Mucosa of descending colon (tissue), 3 donors: ENCODE data around the gene BEST2. TPM values are rescaled to one million over a fixed set of nuclear protein-coding genes. Genes with fewer than 3 reads are reported as not detected.

ENCODE experiments used
- ATAC-seq: fragments of 200-7000 bp; cut with Tn5 transposase; one replicate; pipeline ENCODE4 v1.9.1; 2020; ENCODE audit warnings: mild to moderate bottlenecking, moderate library complexity
- DNase-seq, 3 donors: peaks; one replicate each; pipeline ENCODE4 v3.0.0-alpha.2; 2020
- H3K36me3 ChIP-seq: fragments of 200-600 bp; one replicate; pipeline ENCODE4 v1.8.0; 2021; ENCODE audit warnings: low read depth, mild to moderate bottlenecking
- H3K4me1 ChIP-seq: fragments of 200-600 bp; one replicate; pipeline ENCODE4 v1.8.0; 2021; ENCODE audit warnings: low read depth, mild to moderate bottlenecking
- H3K4me3 ChIP-seq: fragments of 200-600 bp; one replicate; pipeline ENCODE4 v1.8.0; 2021; ENCODE audit warnings: mild to moderate bottlenecking
- H3K9me3 ChIP-seq: fragments of 200-600 bp; one replicate; pipeline ENCODE4 v1.8.0; 2021; ENCODE audit warnings: mild to moderate bottlenecking
- CTCF ChIP-seq: fragments of 200-600 bp; IDR thresholded peaks from one replicate; pipeline ENCODE4 v1.8.0; 2022; ENCODE audit warnings: antibody characterized with exemption, mild to moderate bottlenecking
- intact Hi-C, 2 donors: fragments of 100-400 bp; cut with DNase I in 1 of 2; cut with micrococcal nuclease in 1 of 2; formaldehyde crosslinking; loops; one replicate each; pipeline versions ENCODE4 v1.11.0 to v1.11.1; 2022; cut with DNase I, micrococcal nuclease
- total RNA-seq, 3 donors: library from RNA; stranded (reverse); fragmentation: NEBNext Ultra II Directional in 2 of 3; extraction: Animal tissue kit (Norgen Biotek cat#: 25700) in 2 of 3; gene quantifications; one replicate each; pipeline versions ENCODE4 v1.2.1 to v1.2.4, GENCODE V29; 2021 to 2023
- donor health status: DM: no; HTN: no; CAD: no; lungs with moderate emphysema.
- donor health status: DM: no; HTN: no; CAD: no.
- donor health status: DM: no; HTN: yes; CAD: no.

The BEST2 gene
- total RNA-seq, 3 donors from 2014 or later, result 29.0 to 167 (median 32.2) TPM

- Histone ChIP-seq H3K4me3 (no peak overlapping the region), H3K4me1 (peaks cover 12% of the 10 kb centered on the region), H3K36me3 (peaks cover 11% of the 10 kb centered on the region), H3K9me3 (no peaks in the 10 kb centered on the region)
- ATAC-seq (no peak), DNase-seq (no peak)
- intact Hi-C loops, result no loop called here
- no peak for TF ChIP-seq CTCF
Observed at GRCh38 chr19:12726988-12727316, 24.6 kb upstream of the BEST2 start.

DNA sequence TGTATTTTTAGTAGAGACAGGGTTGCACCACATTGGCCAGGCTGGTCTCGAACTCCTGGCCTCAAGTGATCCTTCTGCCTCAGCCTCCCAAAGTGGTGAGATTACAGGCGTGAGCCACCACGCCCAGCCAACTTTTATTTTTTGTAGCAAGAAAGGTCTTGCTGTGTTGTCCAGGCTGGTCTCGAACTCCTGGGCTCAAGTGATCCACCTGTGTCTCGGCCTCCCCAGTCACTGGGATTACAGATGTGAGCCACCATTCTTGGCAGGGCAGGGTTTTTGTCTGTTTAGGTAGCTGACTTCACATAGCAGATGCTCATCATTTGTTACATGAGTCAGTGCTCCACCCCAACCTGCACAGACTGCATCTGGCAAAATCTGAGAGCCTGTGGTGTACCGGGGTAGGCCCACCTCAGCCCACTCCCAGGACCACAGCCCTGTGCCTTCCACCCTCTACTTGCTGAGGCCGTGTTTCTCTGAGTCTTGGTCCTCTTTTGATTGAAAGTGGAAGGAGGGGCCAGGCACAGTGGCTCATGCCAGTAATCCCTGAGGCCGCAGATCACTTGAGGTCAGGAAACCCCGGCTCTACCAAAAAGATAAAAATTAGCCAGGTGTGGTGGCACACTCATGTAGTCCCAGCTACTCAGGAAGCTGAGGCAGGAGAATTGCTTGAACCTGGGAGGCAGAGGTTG, 23.7 kb upstream of the BEST2 start:
- H3K4me1 ChIP-seq, result peaks cover 18% of the 10 kb centered on the region
- no peak for DNase-seq
- no peak for TF ChIP-seq CTCF
- ATAC-seq, result no peak
- intact Hi-C loops, result no loop called here
- H3K36me3 ChIP-seq, result peaks cover 11% of the 10 kb centered on the region
- no peak overlapping the region for H3K4me3 ChIP-seq
- H3K9me3 ChIP-seq, result no peaks in the 10 kb centered on the region

DNA sequence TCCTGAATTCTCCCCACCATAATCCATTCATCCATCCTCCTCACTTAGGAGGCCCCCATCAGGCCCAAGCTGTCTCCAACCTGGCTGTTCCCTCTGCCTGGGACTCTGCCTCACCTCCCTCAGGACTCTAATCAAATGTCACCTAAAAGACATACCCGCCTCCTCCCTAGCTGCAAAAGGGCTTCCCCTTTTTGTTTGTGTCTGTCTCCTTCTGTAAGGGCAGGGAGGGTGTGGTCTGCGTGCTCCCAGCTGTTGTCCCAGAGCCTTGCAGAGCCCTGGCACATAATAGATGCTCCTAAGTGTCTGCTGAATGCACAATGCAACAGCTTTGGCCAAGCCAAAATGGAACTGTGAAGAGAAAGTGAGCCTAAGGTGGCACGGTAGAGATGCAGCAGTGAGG, 21.5 kb upstream of the BEST2 start:
- intact Hi-C loops, result no loop called here
- Histone ChIP-seq H3K4me1 (peaks cover 19% of the 10 kb centered on the region), H3K9me3 (no peaks in the 10 kb centered on the region), H3K4me3 (no peak overlapping the region), H3K36me3 (peaks cover 11% of the 10 kb centered on the region)
- DNase-seq, result no peak
- TF ChIP-seq CTCF, result no peak
- ATAC-seq, result no peak

DNA sequence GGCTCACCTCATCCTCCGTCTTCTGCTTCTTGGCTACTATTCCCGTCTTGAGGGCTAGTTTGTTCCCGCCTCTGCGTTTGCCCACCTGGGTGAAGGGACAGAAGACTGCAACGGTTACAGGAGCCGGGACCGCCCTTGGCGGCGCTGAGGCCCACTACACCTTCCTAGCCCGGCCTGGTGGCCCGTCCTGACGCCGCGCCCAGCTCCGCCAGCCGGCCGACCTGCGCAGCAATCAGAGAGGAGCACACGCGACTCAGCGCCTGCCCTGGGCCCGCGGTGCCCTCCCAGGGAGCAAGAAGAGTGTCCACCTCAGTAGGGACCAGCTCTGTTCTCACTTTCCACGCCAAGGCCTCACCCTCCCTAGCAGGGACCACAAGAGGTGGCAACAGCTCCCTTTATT, 20.3 kb upstream of the BEST2 start:
- Histone ChIP-seq H3K4me3 (no peak overlapping the region), H3K36me3 (peaks cover 11% of the 10 kb centered on the region), H3K4me1 (peaks cover 21% of the 10 kb centered on the region), H3K9me3 (no peaks in the 10 kb centered on the region)
- DNase-seq (no peak), ATAC-seq (no peak)
- no peak for TF ChIP-seq CTCF
- intact Hi-C loops, result no loop called here

GRCh38 chr19:12733369-12734214, 18.0 kb upstream of the BEST2 start:
- ATAC-seq (no peak), DNase-seq (peak in 1 of 3 donors; percentile 22)
- Histone ChIP-seq H3K4me1 (peaks cover 33% of the 10 kb centered on the region), H3K36me3 (peaks cover 11% of the 10 kb centered on the region), H3K9me3 (no peaks in the 10 kb centered on the region), H3K4me3 (peak overlapping the region; percentile 68)
- TF ChIP-seq CTCF, result no peak
- intact Hi-C loops, result no loop called here
